Mesothelial cell of epicardium (in vitro differentiated cells): ENCODE data around the gene SHISA5. TPM values are rescaled to one million over a fixed set of nuclear protein-coding genes. Genes with fewer than 3 reads are reported as not detected.

Experiments used
- DNase-seq, 2 experiments: peaks; one replicate each; pipeline ENCODE4 v3.0.0; 2021; ENCODE audit warnings: low spot score in 2 of 2; ENCODE audit not compliant: unreplicated experiment in 2 of 2
- H3K27ac Mint-ChIP-seq: 2 replicates; pipeline ENCODE4 v1.8.0; 2021; ENCODE audit warnings: mixed read lengths
- H3K27me3 Mint-ChIP-seq: 2 replicates; pipeline ENCODE4 v1.8.0; 2021; ENCODE audit warnings: low read depth, mixed read lengths
- H3K36me3 Mint-ChIP-seq: 2 replicates; pipeline ENCODE4 v1.8.0; 2021; ENCODE audit warnings: mixed read lengths
- H3K4me1 Mint-ChIP-seq: 2 replicates; pipeline ENCODE4 v1.8.0; 2021; ENCODE audit warnings: mixed read lengths
- H3K4me3 Mint-ChIP-seq: 2 replicates; pipeline ENCODE4 v1.8.0; 2021; ENCODE audit warnings: mild to moderate bottlenecking, moderate library complexity, mixed read lengths
- H3K9me3 Mint-ChIP-seq: 2 replicates; pipeline ENCODE4 v1.8.0; 2021; ENCODE audit warnings: mixed read lengths
- CTCF ChIP-seq: fragments of 200-600 bp; sonication (generic); IDR thresholded peaks from one replicate; pipeline ENCODE4 v1.5.0; 2021; ENCODE audit warnings: antibody characterized with exemption; ENCODE audit not compliant: unreplicated experiment
- total RNA-seq: library from RNA; stranded (reverse); gene quantifications from 3 replicates; pipeline ENCODE4 v1.2.1, GENCODE V29; 2021

SHISA5 gene
- total RNA-seq, 1 donor from 2014 or later: 154 TPM

- Mint-ChIP-seq H3K4me3 (no peak overlapping the region), H3K4me1 (peaks cover 52% of the 10 kb centered on the region), H3K9me3 (no peaks in the 10 kb centered on the region), H3K27ac (peak overlapping the region; percentile 62), H3K27me3 (no peaks in the 10 kb centered on the region), H3K36me3 (peaks cover 2% of the 10 kb centered on the region)
- DNase-seq: no peak
- no peak for TF ChIP-seq CTCF
These were observed 77.5 kb downstream of the SHISA5 start for GRCh38 chr3:48426401-48426909.

- DNase-seq: no peak
- no peaks in the 10 kb centered on the region for H3K27me3 Mint-ChIP-seq
- H3K27ac Mint-ChIP-seq: peak overlapping the region; percentile 89
- peaks cover 42% of the 10 kb centered on the region for H3K4me1 Mint-ChIP-seq
- peaks cover 2% of the 10 kb centered on the region for H3K36me3 Mint-ChIP-seq
- H3K9me3 Mint-ChIP-seq: no peaks in the 10 kb centered on the region
- peak overlapping the region; percentile 4 for H3K4me3 Mint-ChIP-seq
- TF ChIP-seq CTCF: no peak
These were observed 78.6 kb downstream of the SHISA5 start for GRCh38 chr3:48425281-48425812.

GRCh38 chr3:48423883-48424695 lies 79.9 kb downstream of the SHISA5 start:
- Mint-ChIP-seq H3K4me1 (peaks cover 37% of the 10 kb centered on the region), H3K36me3 (peaks cover 2% of the 10 kb centered on the region), H3K4me3 (no peak overlapping the region), H3K27me3 (no peaks in the 10 kb centered on the region), H3K9me3 (no peaks in the 10 kb centered on the region), H3K27ac (peak overlapping the region; percentile 89)
- DNase-seq: no peak
- TF ChIP-seq CTCF: no peak

GRCh38 chr3:48423241-48423882 lies 80.6 kb downstream of the SHISA5 start:
- H3K4me3 Mint-ChIP-seq: no peak overlapping the region
- H3K4me1 Mint-ChIP-seq: peaks cover 36% of the 10 kb centered on the region
- no peak for TF ChIP-seq CTCF
- no peaks in the 10 kb centered on the region for H3K27me3 Mint-ChIP-seq
- peaks cover 2% of the 10 kb centered on the region for H3K36me3 Mint-ChIP-seq
- no peak for DNase-seq
- no peak overlapping the region for H3K27ac Mint-ChIP-seq
- no peaks in the 10 kb centered on the region for H3K9me3 Mint-ChIP-seq

GRCh38 chr3:48422681-48423080 lies 81.3 kb downstream of the SHISA5 start:
- no peak for TF ChIP-seq CTCF
- H3K27me3 Mint-ChIP-seq: no peaks in the 10 kb centered on the region
- peaks cover 2% of the 10 kb centered on the region for H3K36me3 Mint-ChIP-seq
- peaks cover 29% of the 10 kb centered on the region for H3K4me1 Mint-ChIP-seq
- no peak for DNase-seq
- no peak overlapping the region for H3K27ac Mint-ChIP-seq
- no peak overlapping the region for H3K4me3 Mint-ChIP-seq
- no peaks in the 10 kb centered on the region for H3K9me3 Mint-ChIP-seq
